Panc1 (cell line): ENCODE measurements around the gene PLEKHO1. TPM values are rescaled to one million over a fixed set of nuclear protein-coding genes. Genes with fewer than 3 reads are reported as not detected.

Experiments used
- ATAC-seq: fragments of 200-7000 bp; cut with Tn5 transposase; 2 replicates; pipeline ENCODE4 v1.9.1; 2020; ENCODE audit warnings: mild to moderate bottlenecking, moderate library complexity
- BruUV-seq: library from RNA; stranded (reverse); fragments of 400-500 nt; replicated peaks from 2 replicates; lab custom pipeline; 2021; lab: Mats Ljungman, UMichigan
- CTCF ChIA-PET: fragments of 300-600 bp; sonication (Branson Sonifier 250); formaldehyde crosslinking; loops from one replicate; lab custom pipeline; 2022; ENCODE audit warnings: antibody characterized with exemption; lab: Charles Lee
- POLR2A ChIA-PET: fragments of 300-600 bp; sonication (Branson Sonifier 250); formaldehyde crosslinking; loops from one replicate; lab custom pipeline; 2022; ENCODE audit warnings: antibody characterized with exemption; lab: Charles Lee
- DNase-seq: peaks from one replicate; pipeline ENCODE4 v3.0.0-alpha.2; 2010; ENCODE audit warnings: low read depth, low spot score
- H3K27ac ChIP-seq: 2 replicates; pipeline ENCODE4 v1.5.1; 2011; ENCODE audit warnings: mild to moderate bottlenecking, low read length, inconsistent platforms
- H3K27me3 ChIP-seq: fragments of 200-500 bp; sonication (Bioruptor generic); 2 replicates; pipeline ENCODE4 v1.6.0; 2014; ENCODE audit warnings: low read length, inconsistent platforms; ENCODE audit not compliant: control insufficient read depth, insufficient read depth
- H3K36me3 ChIP-seq: fragments of 200-500 bp; sonication (Bioruptor generic); 2 replicates; pipeline ENCODE4 v1.5.1; 2014; ENCODE audit warnings: inconsistent platforms, mild to moderate bottlenecking, low read length, moderate library complexity; ENCODE audit not compliant: control insufficient read depth, insufficient read depth
- H3K4me1 ChIP-seq: 2 replicates; pipeline ENCODE4 v1.5.1; 2011; ENCODE audit warnings: inconsistent platforms, mild to moderate bottlenecking, low read length, moderate library complexity; ENCODE audit not compliant: control insufficient read depth, insufficient read depth
- H3K4me3 ChIP-seq, 2 experiments: 2 replicates each; pipeline ENCODE4 v1.5.1; 2011 to 2012; ENCODE audit warnings: low read depth in 2 of 2, low read length in 2 of 2, mild to moderate bottlenecking in 2 of 2, inconsistent platforms in 1 of 2, moderate library complexity in 1 of 2
- H3K9me3 ChIP-seq: fragments of 200-500 bp; sonication (Bioruptor generic); 2 replicates; pipeline ENCODE4 v1.5.1; 2014; ENCODE audit warnings: low read depth, mild to moderate bottlenecking, inconsistent platforms, low read length, moderate library complexity; ENCODE audit not compliant: control insufficient read depth, insufficient read depth
- POLR2AphosphoS5 ChIP-seq: IDR thresholded peaks from 2 replicates; pipeline ENCODE4 v1.6.1; 2012; ENCODE audit warnings: mild to moderate bottlenecking, low read depth, low read length, moderate library complexity
- SIN3A ChIP-seq: IDR thresholded peaks from 2 replicates; pipeline ENCODE4 v1.6.1; 2012; ENCODE audit warnings: low read depth, mild to moderate bottlenecking, low read length, moderate library complexity, borderline replicate concordance; ENCODE audit not compliant: insufficient read depth
- TCF7L2 ChIP-seq: IDR thresholded peaks from 2 replicates; pipeline ENCODE4 v1.6.1; 2011; ENCODE audit warnings: mild to moderate bottlenecking, low read depth, low read length, inconsistent platforms
- in situ Hi-C: cut with HindIII; loops from 2 replicates; pipeline ENCODE4 v1.10.0; 2016; ENCODE audit warnings: low sequenced_read_pairs, low pct_unique_long_range_greater_than_20kb
- intact Hi-C: fragments of 100-400 bp; cut with micrococcal nuclease; formaldehyde crosslinking; loops from one replicate; pipeline ENCODE4 v1.10.0; 2022; ENCODE audit not compliant: unreplicated experiment
- total RNA-seq: library from RNA; stranded (reverse); gene quantifications from one replicate; pipeline ENCODE4 v1.2.1, GENCODE V29; 2021; ENCODE audit not compliant: unreplicated experiment
- TF ChIP-seq, protein P1 (sequence below), 2 experiments: IDR thresholded peaks; 2 replicates each; pipeline ENCODE4 v1.6.1; 2011 to 2012; ENCODE audit warnings: low read depth in 2 of 2, control low read depth in 1 of 2, low read length in 1 of 2, mild to moderate bottlenecking in 1 of 2, moderate library complexity in 1 of 2; ENCODE audit not compliant: insufficient read depth in 1 of 2
- TF ChIP-seq, protein P2 (sequence below): fragments of 450-650 bp; IDR thresholded peaks from 2 replicates; pipeline ENCODE4 v1.5.1; 2017; ENCODE audit warnings: mild to moderate bottlenecking

Gene PLEKHO1
- total RNA-seq, 1 experiment from 2014 or later = 9.1 TPM

DNA sequence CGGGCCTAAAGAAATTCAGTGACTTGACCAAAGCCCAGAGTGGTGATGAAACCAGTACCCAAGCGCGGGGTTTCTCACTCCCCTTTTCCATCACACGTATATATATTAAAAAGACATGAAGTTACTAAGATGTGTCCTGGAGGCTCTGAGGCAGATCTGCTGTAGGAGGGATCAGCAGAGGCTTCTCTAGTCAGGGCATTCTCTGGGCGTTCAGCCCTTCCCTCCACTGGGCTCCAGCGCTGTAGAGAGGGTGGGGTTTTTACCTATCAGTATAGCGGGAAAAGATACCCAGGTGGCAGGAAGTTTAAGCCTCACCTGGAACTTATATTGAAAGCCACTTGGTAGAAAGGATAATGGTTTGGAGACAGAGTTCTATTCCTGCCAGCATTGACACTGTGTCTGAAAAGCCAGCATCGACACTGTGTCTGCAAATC lies 862 bp upstream of the PLEKHO1 start:
- intact Hi-C loops = no loop called here
- ChIA-PET CTCF (no interaction called here), POLR2A (no interaction called here)
- in situ Hi-C loops = no loop called here
- H3K4me1 ChIP-seq = peaks cover 11% of the 10 kb centered on the region
- H3K27me3 ChIP-seq = no peaks in the 10 kb centered on the region
- no peaks in the 10 kb centered on the region for H3K36me3 ChIP-seq
- no TSS peak for BruUV-seq
- ATAC-seq (no peak), DNase-seq (no peak)
- H3K27ac ChIP-seq = peak overlapping the region; percentile 9; the same call in 1 of the 2 replicates
- peak overlapping the region; percentile 56 to 66 for H3K4me3 ChIP-seq
- TF ChIP-seq, protein P1, sequence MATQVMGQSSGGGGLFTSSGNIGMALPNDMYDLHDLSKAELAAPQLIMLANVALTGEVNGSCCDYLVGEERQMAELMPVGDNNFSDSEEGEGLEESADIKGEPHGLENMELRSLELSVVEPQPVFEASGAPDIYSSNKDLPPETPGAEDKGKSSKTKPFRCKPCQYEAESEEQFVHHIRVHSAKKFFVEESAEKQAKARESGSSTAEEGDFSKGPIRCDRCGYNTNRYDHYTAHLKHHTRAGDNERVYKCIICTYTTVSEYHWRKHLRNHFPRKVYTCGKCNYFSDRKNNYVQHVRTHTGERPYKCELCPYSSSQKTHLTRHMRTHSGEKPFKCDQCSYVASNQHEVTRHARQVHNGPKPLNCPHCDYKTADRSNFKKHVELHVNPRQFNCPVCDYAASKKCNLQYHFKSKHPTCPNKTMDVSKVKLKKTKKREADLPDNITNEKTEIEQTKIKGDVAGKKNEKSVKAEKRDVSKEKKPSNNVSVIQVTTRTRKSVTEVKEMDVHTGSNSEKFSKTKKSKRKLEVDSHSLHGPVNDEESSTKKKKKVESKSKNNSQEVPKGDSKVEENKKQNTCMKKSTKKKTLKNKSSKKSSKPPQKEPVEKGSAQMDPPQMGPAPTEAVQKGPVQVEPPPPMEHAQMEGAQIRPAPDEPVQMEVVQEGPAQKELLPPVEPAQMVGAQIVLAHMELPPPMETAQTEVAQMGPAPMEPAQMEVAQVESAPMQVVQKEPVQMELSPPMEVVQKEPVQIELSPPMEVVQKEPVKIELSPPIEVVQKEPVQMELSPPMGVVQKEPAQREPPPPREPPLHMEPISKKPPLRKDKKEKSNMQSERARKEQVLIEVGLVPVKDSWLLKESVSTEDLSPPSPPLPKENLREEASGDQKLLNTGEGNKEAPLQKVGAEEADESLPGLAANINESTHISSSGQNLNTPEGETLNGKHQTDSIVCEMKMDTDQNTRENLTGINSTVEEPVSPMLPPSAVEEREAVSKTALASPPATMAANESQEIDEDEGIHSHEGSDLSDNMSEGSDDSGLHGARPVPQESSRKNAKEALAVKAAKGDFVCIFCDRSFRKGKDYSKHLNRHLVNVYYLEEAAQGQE (IDR thresholded peaks at IDR 0.05; ENCODE audit: insufficient read depth in 1 of 2, low read depth in 2 of 2, low read length in 1 of 2) = no peak
- TF ChIP-seq SIN3A (no peak), POLR2AphosphoS5 (no peak), TCF7L2 (no peak)
- TF ChIP-seq, protein P2, sequence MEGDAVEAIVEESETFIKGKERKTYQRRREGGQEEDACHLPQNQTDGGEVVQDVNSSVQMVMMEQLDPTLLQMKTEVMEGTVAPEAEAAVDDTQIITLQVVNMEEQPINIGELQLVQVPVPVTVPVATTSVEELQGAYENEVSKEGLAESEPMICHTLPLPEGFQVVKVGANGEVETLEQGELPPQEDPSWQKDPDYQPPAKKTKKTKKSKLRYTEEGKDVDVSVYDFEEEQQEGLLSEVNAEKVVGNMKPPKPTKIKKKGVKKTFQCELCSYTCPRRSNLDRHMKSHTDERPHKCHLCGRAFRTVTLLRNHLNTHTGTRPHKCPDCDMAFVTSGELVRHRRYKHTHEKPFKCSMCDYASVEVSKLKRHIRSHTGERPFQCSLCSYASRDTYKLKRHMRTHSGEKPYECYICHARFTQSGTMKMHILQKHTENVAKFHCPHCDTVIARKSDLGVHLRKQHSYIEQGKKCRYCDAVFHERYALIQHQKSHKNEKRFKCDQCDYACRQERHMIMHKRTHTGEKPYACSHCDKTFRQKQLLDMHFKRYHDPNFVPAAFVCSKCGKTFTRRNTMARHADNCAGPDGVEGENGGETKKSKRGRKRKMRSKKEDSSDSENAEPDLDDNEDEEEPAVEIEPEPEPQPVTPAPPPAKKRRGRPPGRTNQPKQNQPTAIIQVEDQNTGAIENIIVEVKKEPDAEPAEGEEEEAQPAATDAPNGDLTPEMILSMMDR = no peak
- no peaks in the 10 kb centered on the region for H3K9me3 ChIP-seq

DNA sequence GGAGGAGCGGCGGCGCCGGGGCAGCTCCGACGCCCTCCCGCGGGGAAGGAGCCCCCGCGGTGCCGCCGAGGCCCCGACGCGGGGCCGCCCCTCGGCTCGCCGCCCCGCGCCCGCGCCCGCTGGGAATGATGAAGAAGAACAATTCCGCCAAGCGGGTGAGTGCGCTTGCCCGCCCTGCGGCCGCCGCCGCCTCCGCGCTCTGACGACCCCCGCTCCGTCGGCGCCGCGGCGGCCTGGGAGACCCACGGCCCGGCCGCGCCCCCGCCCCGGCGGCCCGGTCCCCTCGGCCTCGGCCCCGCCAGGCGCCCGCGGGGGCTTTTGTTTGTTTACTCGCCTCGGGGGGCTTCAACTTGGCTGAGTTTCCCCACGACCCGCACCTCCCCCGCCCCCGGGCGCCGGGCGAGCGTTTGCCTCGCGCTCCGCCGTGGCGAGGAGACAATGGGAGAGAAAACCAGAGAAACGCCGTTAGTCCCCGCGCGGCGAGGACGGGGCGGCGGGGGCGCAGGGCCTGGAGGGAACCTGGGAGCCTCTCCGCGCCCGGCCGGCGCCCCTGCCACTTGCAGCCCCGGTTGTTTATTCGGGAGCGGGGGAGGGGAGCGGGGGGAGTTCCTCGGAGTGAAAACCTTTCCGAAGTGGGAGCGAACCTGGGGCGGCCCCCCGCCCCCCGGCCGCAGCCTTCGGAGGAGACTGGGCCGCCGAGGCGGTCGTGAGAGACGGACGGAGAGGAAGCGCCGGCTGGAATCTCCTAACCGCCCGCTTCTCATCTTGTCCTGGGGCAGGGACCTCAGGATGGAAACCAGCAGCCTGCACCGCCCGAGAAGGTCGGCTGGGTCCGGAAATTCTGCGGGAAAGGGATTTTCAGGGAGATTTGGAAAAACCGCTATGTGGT lies 661 bp downstream of the PLEKHO1 start:
- Histone ChIP-seq H3K9me3 (no peaks in the 10 kb centered on the region), H3K27ac (peak overlapping the region; percentile 31; the same call in 1 of the 2 replicates), H3K4me1 (peaks cover 11% of the 10 kb centered on the region), H3K36me3 (no peaks in the 10 kb centered on the region), H3K4me3 (peak overlapping the region; percentile 56 to 66), H3K27me3 (no peaks in the 10 kb centered on the region)
- ChIA-PET CTCF (interaction anchor here (0.7 to 1.0 kb wide), 2 partner anchors 37 to 160 kb away, joined by 3 to 19 read pairs; no protein-coding TSS in a partner anchor), POLR2A (interaction anchor here (0.7 kb wide), 1 partner anchor 9 kb away, joined by 21 read pairs; no protein-coding TSS in a partner anchor)
- TF ChIP-seq, protein P1 (IDR thresholded peaks at IDR 0.05; ENCODE audit: insufficient read depth in 1 of 2, low read depth in 2 of 2, low read length in 1 of 2) = no peak
- 0 out of 2 replicates have a peak, but pooled peaks have one; percentile 47 for TF ChIP-seq TCF7L2
- ATAC-seq = no peak; the same call in 1 of the 2 replicates
- DNase-seq = no peak
- no TSS peak for BruUV-seq
- in situ Hi-C loops (no loop called here), intact Hi-C loops (no loop called here)
